ENCODE measurements around the gene POLR2L.

DNA sequence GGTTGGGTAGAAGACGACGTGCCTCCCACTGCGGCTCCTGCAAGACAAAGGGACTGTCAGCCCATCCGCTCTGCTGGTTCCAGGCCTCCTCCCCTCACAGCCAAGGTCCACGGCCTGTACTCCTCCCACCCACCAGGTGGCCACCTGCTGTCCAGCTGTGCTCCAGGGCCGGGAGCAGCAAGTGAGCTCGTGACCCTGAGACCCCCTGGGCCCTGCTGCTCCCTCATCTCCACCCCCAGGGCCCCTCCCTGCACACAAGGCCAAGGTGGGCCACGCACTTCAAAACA, 27.7 kb upstream of the POLR2L start:
- TF ChIP-seq, protein P1, sequence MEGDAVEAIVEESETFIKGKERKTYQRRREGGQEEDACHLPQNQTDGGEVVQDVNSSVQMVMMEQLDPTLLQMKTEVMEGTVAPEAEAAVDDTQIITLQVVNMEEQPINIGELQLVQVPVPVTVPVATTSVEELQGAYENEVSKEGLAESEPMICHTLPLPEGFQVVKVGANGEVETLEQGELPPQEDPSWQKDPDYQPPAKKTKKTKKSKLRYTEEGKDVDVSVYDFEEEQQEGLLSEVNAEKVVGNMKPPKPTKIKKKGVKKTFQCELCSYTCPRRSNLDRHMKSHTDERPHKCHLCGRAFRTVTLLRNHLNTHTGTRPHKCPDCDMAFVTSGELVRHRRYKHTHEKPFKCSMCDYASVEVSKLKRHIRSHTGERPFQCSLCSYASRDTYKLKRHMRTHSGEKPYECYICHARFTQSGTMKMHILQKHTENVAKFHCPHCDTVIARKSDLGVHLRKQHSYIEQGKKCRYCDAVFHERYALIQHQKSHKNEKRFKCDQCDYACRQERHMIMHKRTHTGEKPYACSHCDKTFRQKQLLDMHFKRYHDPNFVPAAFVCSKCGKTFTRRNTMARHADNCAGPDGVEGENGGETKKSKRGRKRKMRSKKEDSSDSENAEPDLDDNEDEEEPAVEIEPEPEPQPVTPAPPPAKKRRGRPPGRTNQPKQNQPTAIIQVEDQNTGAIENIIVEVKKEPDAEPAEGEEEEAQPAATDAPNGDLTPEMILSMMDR (IDR thresholded peaks at IDR 0.05) = peak in 1 of 6 experiments; percentile 21
- TF ChIP-seq POLR2AphosphoS5 (IDR thresholded peaks at IDR 0.05) (no peak), POLR2A (IDR thresholded peaks at IDR 0.05) (no peak), EP300 (IDR thresholded peaks at IDR 0.05) (no peak)
